HG03354 (cell line): ENCODE measurements around the gene FOXJ1.

Experiments
- ATAC-seq: cut with Tn5 transposase; IDR thresholded peaks from one replicate; pipeline ENCODE4 v1.9.1; 2021; ENCODE audit warnings: mild to moderate bottlenecking; ENCODE audit not compliant: unreplicated experiment, poor library complexity, severe bottlenecking

FOXJ1 gene

DNA sequence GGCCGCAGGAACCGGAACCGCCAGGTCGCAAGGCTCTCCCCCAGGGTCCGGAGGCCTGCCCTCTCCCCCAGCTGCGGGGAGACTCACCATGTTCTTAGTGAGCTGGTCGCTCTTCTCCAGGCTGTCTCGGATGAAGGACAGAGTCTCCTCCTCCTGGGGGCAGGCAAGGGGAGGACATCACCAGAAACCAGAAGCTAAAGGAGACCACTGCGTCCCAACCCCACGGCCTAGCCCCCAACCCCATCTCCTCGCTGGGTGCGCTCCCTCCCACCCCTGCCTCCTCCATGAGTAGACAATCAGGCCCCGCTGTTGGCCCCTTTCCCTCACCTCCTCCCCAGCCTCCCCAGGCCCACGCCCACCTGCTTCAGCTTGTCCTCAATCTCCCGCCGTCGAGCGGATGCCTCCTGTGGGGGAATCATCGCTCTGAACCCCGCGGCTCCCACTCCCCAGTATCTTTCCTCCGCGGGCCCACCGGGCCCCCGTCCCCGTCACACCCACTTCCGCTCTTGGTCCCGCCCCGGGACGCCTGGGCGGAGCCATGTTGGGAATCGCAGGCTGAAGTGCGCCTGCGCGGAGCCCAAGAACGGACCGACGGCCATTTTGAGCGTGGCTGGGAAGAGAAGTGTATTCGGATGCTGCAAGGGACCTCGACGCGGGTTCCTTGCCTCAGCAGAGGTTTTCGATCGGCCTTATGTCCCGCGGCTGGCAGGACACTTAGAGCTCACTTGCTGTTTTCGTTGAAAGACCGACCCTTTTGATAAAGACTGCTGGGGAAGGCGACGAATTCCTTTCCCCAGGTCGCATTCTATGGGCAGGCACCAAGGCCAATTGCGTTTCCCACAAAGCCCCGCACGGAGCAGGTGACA is 37.5 kb downstream of the FOXJ1 start, which contains the start of gene EXOC7:
TSS of gene EXOC7 (minus strand) at position 514 of the 866 bp plus-strand sequence. CDS start at position 419, 95 bp downstream.
- ATAC-seq: peak; percentile 84

DNA sequence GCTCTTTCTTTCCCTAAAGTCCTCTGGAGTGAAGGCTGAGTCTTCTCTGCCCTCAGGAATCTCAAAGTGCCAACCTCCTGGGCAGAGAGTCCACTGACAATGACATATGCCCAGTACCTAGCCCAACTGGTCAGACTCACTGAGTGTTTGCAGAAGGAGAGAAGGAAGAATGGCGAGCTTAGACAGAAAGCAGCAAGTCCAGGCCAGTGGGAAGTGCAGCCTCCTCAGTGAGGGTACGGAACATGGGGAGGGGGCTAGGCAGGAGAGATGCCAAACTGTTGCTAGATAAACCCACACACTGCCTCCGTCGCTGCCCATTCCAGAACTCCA is 38.1 kb downstream of the FOXJ1 start:
- ATAC-seq: peak; percentile 13

DNA sequence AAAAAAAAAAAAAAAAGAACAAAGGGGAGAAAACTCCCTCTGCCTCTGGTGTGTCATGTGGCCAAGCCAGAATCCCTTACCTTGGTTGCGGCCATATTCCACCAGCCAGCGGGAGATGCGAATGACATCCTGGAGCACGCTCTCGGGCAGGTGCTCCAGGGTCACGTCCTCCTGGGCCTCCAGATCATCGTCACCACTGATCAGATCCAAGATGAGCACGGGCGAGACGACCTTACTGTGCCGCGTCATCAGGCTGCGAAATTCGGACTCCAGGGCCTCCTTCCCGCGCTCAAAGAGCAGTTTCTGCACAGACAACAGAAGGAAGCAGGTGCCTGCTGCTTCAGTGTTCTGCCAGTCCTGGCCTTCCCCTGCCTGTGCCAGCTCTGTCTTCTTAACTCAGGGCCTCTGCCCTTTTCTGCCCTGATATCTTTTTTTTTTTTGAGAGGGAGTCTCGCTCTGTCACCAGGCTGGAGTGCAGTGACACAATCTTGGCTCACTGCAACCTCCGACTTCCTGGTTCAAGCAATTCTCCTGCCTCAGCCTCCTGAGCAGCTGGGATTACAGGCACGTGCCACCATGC is 43.2 kb downstream of the FOXJ1 start:
- ATAC-seq: no peak

DNA sequence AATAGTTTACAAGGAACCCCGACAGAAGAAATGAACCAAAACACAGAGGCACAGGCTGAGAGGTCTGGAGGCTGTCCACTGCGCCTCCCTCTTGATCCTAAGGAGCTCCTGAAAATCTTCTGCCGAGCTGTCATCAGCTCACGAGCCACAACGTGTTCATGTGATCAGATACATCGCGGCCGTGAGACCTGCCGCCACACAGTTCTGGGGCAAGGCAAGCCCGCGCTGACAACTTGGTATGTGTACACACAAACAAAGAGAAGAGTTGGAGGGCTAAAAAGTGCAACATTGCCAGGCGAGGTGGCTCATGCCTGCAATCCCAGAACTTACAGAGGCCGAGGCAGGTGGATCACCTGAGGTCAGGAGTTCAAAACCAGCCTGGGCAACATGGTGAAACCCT is 45.1 kb downstream of the FOXJ1 start:
- no peak for ATAC-seq

DNA sequence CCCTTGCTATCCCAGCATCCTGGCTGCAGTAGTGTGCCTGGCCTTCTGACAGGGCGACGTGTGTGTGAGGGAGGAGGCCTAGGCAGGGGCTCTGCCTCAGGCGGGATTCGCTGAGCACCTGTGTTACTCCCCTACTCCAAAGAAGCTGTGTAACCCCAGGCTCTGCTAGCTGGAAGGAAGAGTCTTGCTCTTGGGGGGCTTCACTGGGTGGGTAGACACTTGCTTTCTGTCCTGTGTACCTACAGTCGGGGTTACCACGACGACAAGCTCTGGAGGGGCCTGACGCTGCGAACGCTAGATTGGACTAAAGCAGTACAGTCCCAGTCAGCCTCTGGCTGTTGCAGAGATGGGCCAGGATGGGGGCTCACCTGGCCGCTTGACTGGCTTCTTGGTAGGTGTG is 47.0 kb downstream of the FOXJ1 start:
- ATAC-seq: no peak

DNA sequence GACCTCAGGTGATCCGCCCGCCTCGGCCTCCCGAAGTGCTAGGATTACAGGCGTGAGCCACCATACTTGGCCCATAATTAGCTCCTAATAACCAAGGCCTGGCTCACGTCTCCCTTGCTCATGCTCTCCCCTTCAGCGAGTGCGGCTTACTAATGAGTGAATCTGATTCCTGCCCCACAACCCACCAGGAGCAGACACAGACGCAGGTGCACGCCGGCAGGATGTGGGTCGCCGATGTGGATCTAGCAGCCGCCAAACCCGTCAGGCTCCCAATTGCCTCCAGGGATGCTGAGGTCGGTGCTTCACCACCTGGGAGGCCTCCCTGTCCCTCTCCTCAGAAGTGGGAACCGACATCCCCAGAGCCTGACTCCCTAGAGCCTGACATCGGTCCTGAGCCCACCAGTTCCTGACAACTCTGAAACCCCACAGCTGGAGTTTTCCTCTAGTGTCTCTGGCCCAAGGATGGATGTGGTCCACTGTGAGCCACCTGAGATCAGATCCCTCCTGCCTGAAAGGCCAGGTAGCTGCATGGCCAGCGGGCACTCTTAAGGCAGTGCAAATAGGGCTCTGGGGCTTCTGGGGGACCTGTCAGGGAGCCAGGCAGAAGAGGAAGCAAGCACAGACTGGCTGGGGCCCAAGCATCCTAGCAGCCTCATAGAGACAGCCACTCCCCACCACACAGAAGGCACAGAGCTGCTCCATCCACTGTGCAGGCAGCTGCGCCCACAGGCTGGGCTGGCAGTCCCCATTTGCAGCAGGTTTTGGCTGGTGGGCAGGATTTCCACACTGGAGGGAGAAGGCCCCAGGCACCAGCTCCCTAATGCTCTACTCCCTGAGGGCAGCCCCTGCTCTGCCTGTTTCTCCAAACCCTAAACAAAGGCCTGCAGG is 48.3 kb downstream of the FOXJ1 start:
- ATAC-seq: no peak

DNA sequence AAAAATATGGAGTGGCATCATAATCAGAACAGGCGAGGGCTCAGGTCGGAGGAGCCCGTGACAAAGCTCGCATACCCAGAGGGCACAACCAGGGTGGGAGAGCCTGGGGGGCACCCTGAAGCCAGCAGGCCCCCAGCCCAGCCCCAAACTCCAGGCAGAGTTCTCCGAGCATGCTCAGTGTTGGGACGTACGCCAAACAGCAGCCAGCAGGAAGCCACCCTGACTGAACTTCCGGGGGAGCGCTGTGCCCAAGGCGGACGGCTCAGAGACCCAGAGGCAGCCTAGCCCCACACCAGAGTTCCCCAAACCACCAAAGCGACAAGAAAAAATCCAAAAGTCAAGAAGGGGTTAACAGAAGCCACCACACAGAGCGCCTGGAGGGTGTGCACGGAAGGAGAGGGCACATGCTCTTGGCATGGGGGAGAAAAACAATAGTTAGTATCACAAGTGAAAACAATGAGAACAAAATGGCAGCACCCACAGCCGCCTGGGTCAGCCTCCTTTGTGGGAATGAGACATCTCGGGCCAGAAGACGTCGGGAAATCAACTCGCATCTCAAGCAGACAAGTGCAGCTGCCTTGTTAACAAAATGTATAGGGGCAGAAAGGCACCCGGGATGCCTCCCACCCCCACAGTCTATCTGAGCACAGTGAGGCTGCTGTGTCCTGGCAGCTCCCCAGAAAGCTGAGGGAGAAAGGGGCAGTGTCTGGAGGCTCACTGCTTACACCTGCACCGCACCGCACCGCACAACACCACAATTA is 49.3 kb downstream of the FOXJ1 start:
- no peak for ATAC-seq

DNA sequence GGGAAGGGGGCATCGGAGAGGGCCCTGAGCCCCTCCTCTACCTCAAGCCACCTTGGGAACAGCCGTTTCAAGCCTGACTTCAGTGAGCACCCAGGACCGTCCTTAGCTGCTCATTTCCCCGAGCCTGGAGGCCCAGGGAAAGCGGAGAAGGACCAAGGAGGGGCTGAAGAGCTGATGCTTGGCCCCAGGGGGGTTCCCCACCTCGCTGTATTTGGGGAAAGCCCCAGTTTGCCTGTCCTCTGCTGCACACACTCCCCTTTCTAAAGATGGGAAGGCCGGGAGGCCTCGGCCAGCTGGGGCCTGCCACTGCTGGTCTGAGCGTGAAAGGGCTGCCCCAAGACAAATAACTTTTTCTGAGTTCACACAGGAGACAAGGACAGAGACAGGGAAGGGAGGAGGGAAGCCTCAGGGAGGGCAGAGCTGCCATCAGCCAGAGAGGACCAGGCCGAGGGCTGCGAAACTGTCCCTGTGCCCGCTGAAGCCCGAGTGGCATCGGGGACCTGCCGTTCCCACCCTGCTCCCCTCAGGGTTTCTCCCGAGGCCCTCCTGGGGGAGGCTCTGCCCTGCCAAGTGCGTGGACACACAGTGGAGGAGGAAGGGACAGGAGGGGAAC is 50.4 kb downstream of the FOXJ1 start:
- no peak for ATAC-seq

DNA sequence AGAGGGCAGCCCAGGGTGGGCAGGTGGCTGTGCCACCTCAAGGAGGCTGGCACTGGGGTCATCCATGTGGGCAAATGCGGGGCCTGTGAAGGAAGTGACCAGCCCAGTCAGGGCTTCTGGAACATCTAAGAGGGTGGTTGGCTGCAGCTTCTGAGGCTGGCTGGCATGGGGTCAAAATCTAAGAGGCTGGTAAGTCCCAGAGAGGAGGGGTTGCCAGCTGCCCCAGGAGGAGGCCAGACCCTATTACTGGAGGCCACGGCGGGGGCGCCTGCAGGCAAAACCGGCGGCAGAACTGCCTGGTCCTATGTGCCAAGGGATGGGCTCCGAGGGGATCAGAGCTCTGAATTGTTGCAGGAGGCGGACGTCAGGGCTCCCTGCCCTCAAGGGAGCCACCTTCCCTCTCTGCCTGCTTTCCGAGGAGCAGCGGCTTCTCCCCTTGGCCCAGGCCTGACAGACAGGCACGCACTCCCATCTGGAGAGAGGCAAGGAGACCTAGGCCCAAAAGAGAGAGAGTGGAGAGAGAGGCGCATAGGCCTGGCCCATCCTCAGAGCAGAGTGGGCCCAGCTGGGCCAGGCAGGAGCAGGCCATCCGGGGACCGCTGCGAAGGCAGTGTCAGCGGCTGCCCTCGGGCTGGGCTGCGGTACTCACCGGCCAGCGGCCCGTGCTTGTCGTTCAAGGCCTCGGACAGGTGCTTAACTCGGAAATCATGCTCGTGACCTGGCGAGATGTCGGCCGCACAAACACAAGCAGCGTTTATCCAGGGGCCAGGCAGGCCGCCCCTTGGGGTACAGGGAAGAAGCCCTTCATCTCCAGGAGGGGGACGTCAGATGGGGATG is 51.1 kb downstream of the FOXJ1 start:
- no peak for ATAC-seq

DNA sequence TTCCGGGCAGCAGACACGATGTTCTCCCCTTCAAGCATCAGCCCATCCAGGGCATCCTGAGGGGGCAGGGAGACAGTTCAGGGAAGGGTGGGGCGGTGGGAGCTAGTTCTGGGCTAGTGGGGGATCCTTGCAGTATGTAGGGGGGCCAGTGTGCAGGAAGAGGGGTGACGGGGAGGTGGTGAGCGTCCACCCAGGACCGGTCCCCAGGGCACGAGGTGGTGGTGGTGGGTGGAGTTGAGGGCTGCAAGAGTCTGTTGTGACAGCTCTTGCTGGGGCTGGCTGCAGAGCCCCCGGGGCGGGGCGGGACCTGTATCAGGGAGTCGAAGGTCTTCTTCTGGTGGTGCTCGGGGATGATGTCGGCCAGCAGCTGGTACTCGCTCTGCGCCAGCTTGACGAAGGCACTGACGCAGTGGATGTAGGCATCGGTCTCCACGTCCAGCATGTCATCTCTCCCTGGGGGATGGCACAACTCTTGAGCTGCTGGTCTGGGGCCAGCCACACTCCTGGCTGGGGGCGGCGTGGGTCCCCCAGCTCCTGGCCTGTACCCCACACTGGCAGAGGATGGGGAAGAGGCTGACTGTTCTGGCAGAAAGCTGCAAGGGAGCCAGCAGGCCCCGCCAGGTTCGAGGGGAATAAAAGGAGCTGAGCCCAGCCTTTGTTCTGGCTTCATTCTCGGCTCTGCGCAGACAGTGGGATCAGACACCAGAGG is 52.0 kb downstream of the FOXJ1 start:
- ATAC-seq: no peak

DNA sequence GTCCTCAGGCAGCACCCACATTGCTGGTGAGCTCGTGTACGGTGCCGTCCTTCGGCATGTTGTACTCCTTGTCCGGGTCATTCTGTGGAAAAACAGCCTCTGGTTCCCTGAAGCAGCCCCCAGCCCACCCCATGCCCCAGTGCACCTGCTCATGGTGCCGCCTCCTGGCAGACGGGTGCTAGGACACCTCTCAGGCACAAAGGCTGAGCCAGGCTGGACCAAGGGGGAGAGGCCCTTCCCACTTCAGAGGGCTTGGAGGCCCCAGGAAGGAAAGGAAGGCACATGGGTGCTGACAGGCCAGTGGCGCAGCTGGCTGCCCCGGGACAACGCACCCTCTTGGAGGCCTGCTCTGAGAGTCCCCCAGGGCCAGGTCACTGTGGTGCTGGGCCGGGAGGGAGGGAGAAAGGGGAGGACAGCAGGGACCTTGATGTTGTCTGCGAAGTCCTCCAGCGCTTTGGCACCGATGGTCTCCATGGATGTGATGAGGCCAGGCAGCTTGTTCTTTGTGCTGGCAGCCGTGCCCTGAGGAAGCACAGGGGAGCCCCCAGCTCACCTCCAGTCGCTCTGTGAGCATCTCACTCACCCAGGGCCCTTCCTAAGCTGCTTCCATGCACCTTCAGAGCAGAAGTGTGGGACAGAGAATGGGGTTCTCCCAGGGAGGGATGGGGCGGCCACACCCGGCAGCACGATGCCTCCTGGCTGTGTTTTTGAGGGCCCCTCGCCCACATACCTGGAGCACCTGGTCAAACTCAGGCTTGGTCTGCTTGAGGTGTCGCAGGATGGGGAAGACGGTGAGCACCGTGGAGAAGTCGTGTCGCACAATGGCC is 52.8 kb downstream of the FOXJ1 start:
- ATAC-seq: no peak

DNA sequence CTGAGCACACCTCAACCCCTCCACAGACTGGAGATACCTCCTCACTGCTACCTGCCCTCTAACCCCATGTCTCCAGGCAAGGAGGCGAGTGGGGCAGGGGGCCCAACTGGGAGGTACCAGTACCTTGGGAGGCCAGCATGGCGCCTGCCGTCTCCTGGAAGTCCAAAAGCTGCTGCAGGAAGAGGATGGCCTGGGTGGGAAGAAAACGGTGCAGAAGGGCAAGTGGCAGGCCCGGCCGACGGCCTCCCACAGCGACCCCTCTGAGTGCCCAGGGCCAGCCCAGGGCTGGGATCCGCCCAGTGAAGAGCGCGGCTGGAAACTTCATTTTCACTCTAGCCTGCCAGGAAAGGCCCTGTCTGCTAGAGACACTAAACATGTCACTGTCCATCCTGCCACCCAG is 53.5 kb downstream of the FOXJ1 start:
- no peak for ATAC-seq

DNA sequence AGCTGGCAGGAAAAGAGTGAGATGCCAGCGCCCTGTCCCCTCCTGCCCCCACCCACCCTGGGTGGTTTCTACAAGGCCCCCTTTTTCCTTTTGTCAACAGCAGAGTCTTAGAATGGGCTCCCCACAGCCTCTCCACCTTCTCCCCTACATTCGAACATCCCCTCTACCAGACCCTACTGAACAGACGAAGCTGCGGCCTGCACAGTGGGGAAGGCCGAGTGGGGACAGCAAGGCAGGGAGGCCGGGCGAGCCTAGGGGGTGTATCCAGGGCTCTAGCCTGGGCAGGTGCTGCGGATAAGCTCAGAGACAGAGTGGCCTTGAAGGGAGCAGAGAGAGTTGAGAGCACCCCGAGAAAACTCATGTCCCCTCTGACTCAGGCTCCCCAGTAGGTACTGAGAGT is 54.7 kb downstream of the FOXJ1 start:
- ATAC-seq: no peak
